Suprapubic skin (tissue), 3 donors: ENCODE results near the gene SMYD3.

Experiments
- EP300 ChIP-seq: sonication (generic); formaldehyde crosslinking; IDR thresholded peaks from one replicate; pipeline ENCODE4 v1.6.1; 2017; ENCODE audit warnings: antibody characterized with exemption
- POLR2A ChIP-seq, 2 donors: fragments of 450-650 bp; IDR thresholded peaks; one replicate each; pipeline ENCODE4 v1.6.1; 2017; ENCODE audit warnings: antibody characterized with exemption in 2 of 2, mild to moderate bottlenecking in 2 of 2, moderate library complexity in 2 of 2
- TF ChIP-seq, protein P1 (sequence below), 2 donors: fragments of 200-600 bp in 1 of 2; fragments of 450-650 bp in 1 of 2; sonication (generic) in 1 of 2; IDR thresholded peaks; one replicate each; pipeline ENCODE4 v1.5.1; 2016 to 2019; ENCODE audit warnings: antibody characterized with exemption in 2 of 2, mild to moderate bottlenecking in 1 of 2, moderate library complexity in 1 of 2

DNA sequence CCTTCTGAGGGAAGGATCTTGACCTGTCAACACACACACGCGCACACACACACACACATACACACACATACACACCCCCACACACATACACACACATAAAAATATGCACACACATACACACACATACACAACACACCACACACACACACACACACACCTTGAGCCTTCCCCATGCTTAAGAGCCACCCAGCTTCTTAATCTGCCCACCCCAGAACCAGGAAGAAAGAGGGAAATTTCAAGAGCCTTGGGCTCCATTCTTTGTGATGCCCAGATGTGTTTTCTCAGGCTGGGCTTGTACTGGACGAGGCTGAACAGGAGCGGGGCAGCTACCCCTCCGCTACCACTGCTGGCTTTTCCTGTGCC is 708.7 kb downstream of the SMYD3 start:
- no peak for TF ChIP-seq EP300
- TF ChIP-seq, protein P1, sequence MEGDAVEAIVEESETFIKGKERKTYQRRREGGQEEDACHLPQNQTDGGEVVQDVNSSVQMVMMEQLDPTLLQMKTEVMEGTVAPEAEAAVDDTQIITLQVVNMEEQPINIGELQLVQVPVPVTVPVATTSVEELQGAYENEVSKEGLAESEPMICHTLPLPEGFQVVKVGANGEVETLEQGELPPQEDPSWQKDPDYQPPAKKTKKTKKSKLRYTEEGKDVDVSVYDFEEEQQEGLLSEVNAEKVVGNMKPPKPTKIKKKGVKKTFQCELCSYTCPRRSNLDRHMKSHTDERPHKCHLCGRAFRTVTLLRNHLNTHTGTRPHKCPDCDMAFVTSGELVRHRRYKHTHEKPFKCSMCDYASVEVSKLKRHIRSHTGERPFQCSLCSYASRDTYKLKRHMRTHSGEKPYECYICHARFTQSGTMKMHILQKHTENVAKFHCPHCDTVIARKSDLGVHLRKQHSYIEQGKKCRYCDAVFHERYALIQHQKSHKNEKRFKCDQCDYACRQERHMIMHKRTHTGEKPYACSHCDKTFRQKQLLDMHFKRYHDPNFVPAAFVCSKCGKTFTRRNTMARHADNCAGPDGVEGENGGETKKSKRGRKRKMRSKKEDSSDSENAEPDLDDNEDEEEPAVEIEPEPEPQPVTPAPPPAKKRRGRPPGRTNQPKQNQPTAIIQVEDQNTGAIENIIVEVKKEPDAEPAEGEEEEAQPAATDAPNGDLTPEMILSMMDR (IDR thresholded peaks at IDR 0.05), result no peak
- TF ChIP-seq POLR2A (IDR thresholded peaks at IDR 0.05), result no peak
